HepG2 (cell line): ENCODE measurements around the gene CBLC. TPM values are rescaled to one million over a fixed set of nuclear protein-coding genes. Genes with fewer than 3 reads are reported as not detected.
A peak's percentile ranks its signal among the peaks of the same experiment; 100 is the strongest.

ENCODE experiments used
- ASH2L ChIP-seq: fragments of 300-600, 200-600 bp; sonication (generic); IDR thresholded peaks from 2 replicates; pipeline ENCODE4 v1.7.0; 2017; ENCODE audit warnings: low read depth, mild to moderate bottlenecking, moderate library complexity, mixed read lengths, low read length; ENCODE audit not compliant: insufficient read length
- CBFB ChIP-seq: sonication (generic); formaldehyde crosslinking; IDR thresholded peaks from 2 replicates; pipeline ENCODE4 v1.4.0; 2020; ENCODE audit warnings: missing genetic modification reagents
- CREM ChIP-seq, 2 experiments: sonication (generic) in 1 of 2; formaldehyde crosslinking in 1 of 2; IDR thresholded peaks; 2 replicates each; pipeline versions ENCODE4 v1.4.0 to v1.6.1; 2016 to 2020; ENCODE audit warnings: antibody characterized with exemption in 1 of 2, mild to moderate bottlenecking in 1 of 2, missing genetic modification reagents in 1 of 2
- GATAD1 ChIP-seq: IDR thresholded peaks from 2 replicates; pipeline ENCODE4 v1.6.1; 2016; ENCODE audit warnings: missing genetic modification reagents, missing compliant biosample characterization
- HDAC2 ChIP-seq: sonication (generic); formaldehyde crosslinking; IDR thresholded peaks from 2 replicates; pipeline ENCODE4 v1.4.0; 2020; ENCODE audit warnings: missing genetic modification reagents
- HMG20B ChIP-seq: conservative IDR thresholded peaks from 2 replicates; pipeline ENCODE4 v1.6.1; 2016; ENCODE audit warnings: missing genetic modification reagents, missing compliant biosample characterization
- HOXA3 ChIP-seq: sonication (generic); formaldehyde crosslinking; IDR thresholded peaks from 2 replicates; pipeline ENCODE4 v1.5.0; 2020; ENCODE audit warnings: missing genetic modification reagents
- IRF2 ChIP-seq: IDR thresholded peaks from 2 replicates; pipeline ENCODE4 v1.6.1; 2018; ENCODE audit warnings: missing genetic modification reagents, missing compliant biosample characterization
- JUN ChIP-seq: sonication (generic); formaldehyde crosslinking; IDR thresholded peaks from 2 replicates; pipeline ENCODE4 v1.4.0; 2020; ENCODE audit warnings: mild to moderate bottlenecking, missing genetic modification reagents
- JUND ChIP-seq: sonication (generic); formaldehyde crosslinking; IDR thresholded peaks from 2 replicates; pipeline ENCODE4 v1.8.0; 2022; ENCODE audit warnings: mild to moderate bottlenecking, missing genetic modification reagents
- KAT7 ChIP-seq: IDR thresholded peaks from 2 replicates; pipeline ENCODE4 v1.6.1; 2018; ENCODE audit warnings: borderline replicate concordance, missing compliant biosample characterization
- KDM6A ChIP-seq: IDR thresholded peaks from 2 replicates; pipeline ENCODE4 v1.6.1; 2016; ENCODE audit warnings: low read depth
- NFIC ChIP-seq: IDR thresholded peaks from 2 replicates; pipeline ENCODE4 v1.6.1; 2012; ENCODE audit warnings: mild to moderate bottlenecking, low read length, inconsistent platforms
- PPARG ChIP-seq: conservative IDR thresholded peaks from 2 replicates; pipeline ENCODE4 v1.6.1; 2016; ENCODE audit warnings: missing biosample characterization, missing genetic modification reagents
- REPIN1 ChIP-seq: sonication (generic); formaldehyde crosslinking; IDR thresholded peaks from 2 replicates; pipeline ENCODE4 v1.8.0; 2022; ENCODE audit warnings: missing genetic modification reagents, low read depth, mild to moderate bottlenecking, borderline replicate concordance
- SKIL ChIP-seq: sonication (generic); formaldehyde crosslinking; IDR thresholded peaks from 2 replicates; pipeline ENCODE4 v1.8.0; 2022; ENCODE audit warnings: missing genetic modification reagents, mild to moderate bottlenecking, moderate library complexity, borderline replicate concordance
- ZFP90 ChIP-seq: sonication (generic); formaldehyde crosslinking; IDR thresholded peaks from 2 replicates; pipeline ENCODE4 v1.8.0; 2022; ENCODE audit warnings: missing genetic modification reagents, mild to moderate bottlenecking, inconsistent platforms, borderline replicate concordance
- ZMYM2 ChIP-seq: sonication (generic); formaldehyde crosslinking; IDR thresholded peaks from 2 replicates; pipeline ENCODE4 v1.8.0; 2022; ENCODE audit warnings: mild to moderate bottlenecking, missing genetic modification reagents
- ZNF160 ChIP-seq: sonication (generic); formaldehyde crosslinking; IDR thresholded peaks from 2 replicates; pipeline ENCODE4 v1.8.0; 2022; ENCODE audit warnings: mild to moderate bottlenecking, inconsistent platforms, missing genetic modification reagents
- ZNF75D ChIP-seq: sonication (generic); formaldehyde crosslinking; IDR thresholded peaks from 2 replicates; pipeline ENCODE4 v1.8.1; 2023; ENCODE audit warnings: missing genetic modification reagents, mild to moderate bottlenecking, borderline replicate concordance
- ZNF768 ChIP-seq: sonication (generic); formaldehyde crosslinking; IDR thresholded peaks from 2 replicates; pipeline ENCODE4 v1.4.0; 2020; ENCODE audit warnings: missing genetic modification reagents
- ZNF772 ChIP-seq: sonication (generic); formaldehyde crosslinking; IDR thresholded peaks from 2 replicates; pipeline ENCODE4 v1.5.0; 2020; ENCODE audit warnings: mild to moderate bottlenecking, missing genetic modification reagents
- ZSCAN31 ChIP-seq: sonication (generic); formaldehyde crosslinking; IDR thresholded peaks from 2 replicates; pipeline ENCODE4 v1.5.0; 2020; ENCODE audit warnings: low read depth, mild to moderate bottlenecking, missing genetic modification reagents
- polyA plus RNA-seq, 8 experiments: library from polyadenylated mRNA; depleted of rRNA in 3 of 8; stranded (reverse) in 7 of 8; unstranded in 1 of 8; fragments of >200 nt; fragmentation: Illumina TruSeq in 4 of 8; extraction: Trizol in 4 of 8; gene quantifications; 2 replicates each; pipeline versions ENCODE4 v1.2.1 to v1.2.3, GENCODE V29; 2011 to 2016; ENCODE audit warnings: low read depth in 4 of 8, missing spikeins in 1 of 8, mixed read lengths in 1 of 8; ENCODE audit not compliant: insufficient read depth in 1 of 8
- total RNA-seq, 5 experiments: library from RNA; depleted of rRNA; stranded (reverse); fragments of >200 nt; fragmentation: Illumina TruSeq; extraction: Trizol; gene quantifications; 2 replicates each; pipeline ENCODE4 v1.2.3, GENCODE V29; 2016; ENCODE audit warnings: low read depth in 1 of 5
- TF ChIP-seq, protein P1 (sequence below), 2 experiments: IDR thresholded peaks; 2 replicates each; pipeline ENCODE4 v1.6.1; 2011 to 2012; ENCODE audit warnings: low read length in 2 of 2, borderline replicate concordance in 1 of 2, low read depth in 1 of 2, mild to moderate bottlenecking in 1 of 2, moderate library complexity in 1 of 2
- TF ChIP-seq, protein P2 (sequence below): sonication (generic); formaldehyde crosslinking; IDR thresholded peaks from 2 replicates; pipeline ENCODE4 v1.4.0; 2020; ENCODE audit warnings: missing genetic modification reagents

CBLC gene
- total and polyA plus RNA-seq, 2 of the 13 experiments (the other 11 are each of a cell fraction or from before 2014, with no cell fraction given) = 1.8 to 2.6 TPM

DNA sequence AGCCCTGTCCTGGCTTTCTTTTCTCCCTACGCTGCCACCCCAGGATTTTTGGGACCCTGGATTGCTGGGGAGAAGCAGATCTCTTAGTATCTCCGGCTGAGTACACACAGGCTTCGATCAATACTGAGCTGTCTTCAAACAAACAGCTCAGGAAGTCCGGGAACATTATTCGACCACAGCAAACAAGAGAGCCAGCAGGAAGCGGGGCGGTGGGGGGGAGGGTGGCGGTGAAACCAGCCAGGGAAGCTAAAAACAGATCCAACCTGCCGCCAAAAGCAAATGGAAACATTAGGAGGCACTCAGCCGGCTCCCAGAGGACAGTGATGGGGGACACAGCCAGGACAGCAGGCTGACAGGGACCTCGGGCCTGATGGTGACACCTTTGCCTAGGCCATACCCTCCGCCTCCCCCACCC is 19.0 kb downstream of the CBLC start (continued):
- TF ChIP-seq, protein P1, sequence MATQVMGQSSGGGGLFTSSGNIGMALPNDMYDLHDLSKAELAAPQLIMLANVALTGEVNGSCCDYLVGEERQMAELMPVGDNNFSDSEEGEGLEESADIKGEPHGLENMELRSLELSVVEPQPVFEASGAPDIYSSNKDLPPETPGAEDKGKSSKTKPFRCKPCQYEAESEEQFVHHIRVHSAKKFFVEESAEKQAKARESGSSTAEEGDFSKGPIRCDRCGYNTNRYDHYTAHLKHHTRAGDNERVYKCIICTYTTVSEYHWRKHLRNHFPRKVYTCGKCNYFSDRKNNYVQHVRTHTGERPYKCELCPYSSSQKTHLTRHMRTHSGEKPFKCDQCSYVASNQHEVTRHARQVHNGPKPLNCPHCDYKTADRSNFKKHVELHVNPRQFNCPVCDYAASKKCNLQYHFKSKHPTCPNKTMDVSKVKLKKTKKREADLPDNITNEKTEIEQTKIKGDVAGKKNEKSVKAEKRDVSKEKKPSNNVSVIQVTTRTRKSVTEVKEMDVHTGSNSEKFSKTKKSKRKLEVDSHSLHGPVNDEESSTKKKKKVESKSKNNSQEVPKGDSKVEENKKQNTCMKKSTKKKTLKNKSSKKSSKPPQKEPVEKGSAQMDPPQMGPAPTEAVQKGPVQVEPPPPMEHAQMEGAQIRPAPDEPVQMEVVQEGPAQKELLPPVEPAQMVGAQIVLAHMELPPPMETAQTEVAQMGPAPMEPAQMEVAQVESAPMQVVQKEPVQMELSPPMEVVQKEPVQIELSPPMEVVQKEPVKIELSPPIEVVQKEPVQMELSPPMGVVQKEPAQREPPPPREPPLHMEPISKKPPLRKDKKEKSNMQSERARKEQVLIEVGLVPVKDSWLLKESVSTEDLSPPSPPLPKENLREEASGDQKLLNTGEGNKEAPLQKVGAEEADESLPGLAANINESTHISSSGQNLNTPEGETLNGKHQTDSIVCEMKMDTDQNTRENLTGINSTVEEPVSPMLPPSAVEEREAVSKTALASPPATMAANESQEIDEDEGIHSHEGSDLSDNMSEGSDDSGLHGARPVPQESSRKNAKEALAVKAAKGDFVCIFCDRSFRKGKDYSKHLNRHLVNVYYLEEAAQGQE (IDR thresholded peaks at IDR 0.05; ENCODE audit: borderline replicate concordance in 1 of 2, low read depth in 1 of 2, low read length in 2 of 2) = peak in 1 of 2 experiments; percentile 61; a peak in 1 of 4 replicates
- TF ChIP-seq CREM (IDR thresholded peaks at IDR 0.05) (peak; percentile 77; the same call in 1 of the 2 replicates), CREM (CRISPR knock-in tag; IDR thresholded peaks at IDR 0.05) (no peak), ASH2L (peak; percentile 58), ZNF75D (CRISPR knock-in tag) (no peak), ZSCAN31 (CRISPR knock-in tag) (0 out of 2 replicates have a peak, but pooled peaks have one; percentile 28), JUN (CRISPR knock-in tag) (peak; percentile 66), ZMYM2 (CRISPR knock-in tag) (peak; percentile 61; the same call in 1 of the 2 replicates), PPARG (CRISPR knock-in tag) (peak; percentile 56; the same call in 1 of the 2 replicates), REPIN1 (peak; percentile 39; the same call in 1 of the 2 replicates), ZNF768 (no peak), GATAD1 (CRISPR knock-in tag) (0 out of 2 replicates have a peak, but pooled peaks have one; percentile 16), NFIC (peak; percentile 74), IRF2 (CRISPR knock-in tag) (peak; percentile 40; the same call in 1 of the 2 replicates), HDAC2 (CRISPR knock-in tag) (peak; percentile 60; the same call in 1 of the 2 replicates), ZNF160 (CRISPR knock-in tag) (no peak), ZNF772 (CRISPR knock-in tag) (peak; percentile 69; the same call in 1 of the 2 replicates), KAT7 (CRISPR knock-in tag) (no peak), HMG20B (CRISPR knock-in tag) (peak; percentile 79), JUND (peak; percentile 43; the same call in 1 of the 2 replicates), SKIL (CRISPR knock-in tag) (peak; percentile 60; the same call in 1 of the 2 replicates), ZFP90 (CRISPR knock-in tag) (no peak), KDM6A (CRISPR knock-in tag) (peak; percentile 76), CBFB (CRISPR knock-in tag) (peak; percentile 59; the same call in 1 of the 2 replicates), HOXA3 (CRISPR knock-in tag) (peak; percentile 78)
- TF ChIP-seq, protein P2, sequence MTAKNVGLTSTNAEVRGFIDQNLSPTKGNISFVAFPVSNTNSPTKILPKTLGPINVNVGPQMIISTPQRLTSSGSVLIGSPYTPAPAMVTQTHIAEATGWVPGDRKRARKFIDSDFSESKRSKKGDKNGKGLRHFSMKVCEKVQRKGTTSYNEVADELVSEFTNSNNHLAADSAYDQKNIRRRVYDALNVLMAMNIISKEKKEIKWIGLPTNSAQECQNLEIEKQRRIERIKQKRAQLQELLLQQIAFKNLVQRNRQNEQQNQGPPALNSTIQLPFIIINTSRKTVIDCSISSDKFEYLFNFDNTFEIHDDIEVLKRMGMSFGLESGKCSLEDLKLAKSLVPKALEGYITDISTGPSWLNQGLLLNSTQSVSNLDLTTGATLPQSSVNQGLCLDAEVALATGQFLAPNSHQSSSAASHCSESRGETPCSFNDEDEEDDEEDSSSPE (CRISPR knock-in tag) = peak; percentile 68
